NOMO-1 treated with DMSO at 0.1 percent for 48 hours (cell line): ENCODE measurements around the gene CEP162.
"Not testable (repeated sequence)": the region's sequence is repeated elsewhere in the genome, so short reads cannot be mapped to it uniquely, and the experiment has no call there.

ENCODE experiments used
- DNase-seq: peaks from one replicate; lab custom pipeline; 2025; ENCODE audit not compliant: unreplicated experiment; lab: John Stamatoyannopoulos, UW

The CEP162 gene

DNA sequence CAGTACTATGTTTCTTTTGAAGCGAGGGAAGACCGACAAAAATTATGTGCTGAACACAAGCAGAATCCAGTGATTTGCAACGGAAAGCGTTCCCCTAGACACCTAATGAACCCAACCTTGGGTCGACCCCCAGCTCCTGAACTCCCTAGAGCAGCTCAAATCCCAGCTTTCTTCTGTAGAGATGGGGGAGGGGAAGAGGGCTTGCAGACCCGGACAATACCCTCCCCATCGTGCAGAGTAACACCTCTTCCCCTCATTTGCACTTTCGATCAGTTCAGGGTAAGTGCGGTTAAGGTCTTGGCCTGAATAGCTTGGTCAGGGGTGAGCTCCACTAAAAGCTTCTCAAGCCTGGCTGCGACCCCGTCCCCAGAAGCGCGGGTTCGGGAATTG lies 404 bp downstream of the CEP162 start:
- DNase-seq: no peak

DNA sequence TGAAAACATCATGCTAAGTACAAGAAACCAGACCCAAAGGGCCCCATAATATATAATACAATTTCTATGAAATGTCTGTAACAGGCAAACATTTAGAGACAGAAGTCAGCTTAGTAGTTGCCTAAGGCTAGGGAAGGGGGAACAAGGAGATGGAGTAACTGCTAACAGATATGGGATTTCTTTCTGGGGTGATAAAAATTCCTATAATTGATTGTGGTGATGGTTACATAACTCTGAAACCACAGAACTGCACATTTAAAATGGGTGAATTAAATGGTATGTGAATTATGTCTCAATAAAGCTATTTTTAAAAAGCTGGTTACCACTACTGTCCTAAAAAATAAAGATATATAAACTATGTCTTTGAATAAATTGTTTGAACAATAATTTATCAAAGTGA lies 3.2 kb downstream of the CEP162 start:
- DNase-seq: no peak

DNA sequence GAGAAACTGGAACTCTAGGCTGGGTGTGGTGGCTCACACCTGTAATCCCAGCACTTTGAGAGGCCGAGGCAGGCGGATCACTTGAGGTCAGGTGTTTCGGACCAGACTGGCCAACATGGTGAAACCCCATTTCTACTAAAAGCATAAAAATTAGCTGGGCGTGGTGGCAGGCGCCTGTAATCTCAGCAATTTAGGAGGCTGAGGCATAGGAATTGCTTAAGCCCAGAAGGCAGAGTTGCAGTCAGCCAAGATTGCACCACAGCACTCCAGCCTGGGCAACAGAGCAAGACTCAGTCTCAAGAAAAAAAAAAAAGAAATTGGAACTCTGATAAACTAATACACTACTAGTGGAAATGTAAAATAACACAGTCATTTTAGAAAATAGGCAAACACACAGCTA lies 3.8 kb downstream of the CEP162 start:
- DNase-seq: not testable (repeated sequence)

DNA sequence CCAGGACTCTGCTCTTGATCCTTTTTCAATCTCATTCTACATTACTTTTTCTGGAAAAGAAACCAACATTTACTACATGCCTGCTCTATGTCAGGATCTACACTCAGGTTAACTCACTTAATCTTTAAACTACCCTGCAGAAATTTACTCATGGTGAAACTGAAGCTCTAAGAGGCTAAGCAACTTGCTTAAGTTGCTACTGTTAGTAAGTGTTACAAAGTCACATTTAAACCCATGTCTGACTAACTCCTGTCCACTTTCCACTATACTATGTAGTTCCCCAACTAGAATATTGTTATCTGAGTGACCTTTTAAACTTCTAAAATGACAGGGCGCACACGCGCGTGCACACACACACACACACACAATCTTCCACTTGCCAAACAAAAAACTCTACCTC lies 5.0 kb downstream of the CEP162 start:
- no peak for DNase-seq

DNA sequence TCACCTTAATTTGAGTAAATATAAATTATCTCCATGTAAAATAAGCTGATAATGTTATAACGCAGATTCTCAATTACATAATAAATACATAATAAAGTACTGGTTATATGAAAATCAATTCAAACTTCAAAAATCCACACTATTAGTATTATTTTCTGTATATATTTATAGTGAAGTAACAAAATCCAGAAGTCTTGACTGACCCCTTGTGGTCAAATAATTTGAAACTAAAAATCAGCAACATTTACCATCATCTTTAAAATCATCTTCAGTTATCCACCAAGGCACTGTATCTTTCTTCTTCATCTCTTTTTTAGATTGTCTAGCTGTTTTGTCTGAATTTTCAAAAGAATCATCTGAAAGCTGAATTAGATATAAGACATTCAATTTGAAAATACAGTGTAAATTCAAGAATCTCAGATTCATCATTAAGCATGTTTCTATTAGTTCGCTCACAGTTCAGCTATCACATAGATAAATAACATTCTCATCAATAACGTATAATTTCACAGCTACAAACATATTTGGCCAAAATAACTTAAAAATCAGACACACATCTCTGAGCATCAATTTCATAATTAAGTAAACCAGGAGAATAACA lies 6.5 kb downstream of the CEP162 start:
- no peak for DNase-seq

DNA sequence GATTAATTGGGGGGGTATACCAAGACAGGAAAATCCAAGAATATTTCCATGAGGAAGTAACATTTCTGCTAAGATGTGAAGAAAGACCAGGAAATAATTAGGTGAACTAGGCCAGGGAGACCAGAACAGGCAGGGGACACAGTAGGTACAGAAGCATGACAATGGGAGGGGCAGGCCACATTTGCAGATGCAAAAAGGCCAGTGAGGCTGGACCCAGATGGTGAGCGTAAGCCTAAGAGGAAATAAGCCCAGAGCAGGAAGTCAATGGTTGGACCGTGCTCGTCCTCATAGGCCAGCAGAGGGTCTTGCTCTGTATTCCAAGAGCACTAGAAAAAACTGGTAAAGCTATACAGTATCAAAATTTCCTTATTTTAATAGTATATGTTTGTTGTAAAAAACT lies 9.4 kb downstream of the CEP162 start:
- no peak for DNase-seq

DNA sequence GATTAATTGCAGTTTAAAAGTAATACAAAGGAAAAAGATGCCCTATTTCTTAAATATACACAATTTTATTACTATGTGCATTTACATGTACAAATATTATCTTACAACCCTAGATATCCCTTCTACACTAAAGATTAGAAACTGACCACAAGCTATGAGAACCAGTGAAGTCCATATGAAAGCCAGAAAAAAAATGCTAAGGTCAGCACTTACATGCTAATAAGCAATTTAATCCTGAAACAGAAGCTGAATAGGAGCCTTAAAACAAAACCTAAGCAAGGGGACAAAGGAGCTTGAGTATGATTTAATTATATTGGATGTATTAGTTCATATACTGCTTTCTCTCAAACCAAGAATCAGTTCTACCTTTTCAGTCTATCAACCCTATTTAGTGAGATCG lies 14.2 kb downstream of the CEP162 start:
- no peak for DNase-seq

DNA sequence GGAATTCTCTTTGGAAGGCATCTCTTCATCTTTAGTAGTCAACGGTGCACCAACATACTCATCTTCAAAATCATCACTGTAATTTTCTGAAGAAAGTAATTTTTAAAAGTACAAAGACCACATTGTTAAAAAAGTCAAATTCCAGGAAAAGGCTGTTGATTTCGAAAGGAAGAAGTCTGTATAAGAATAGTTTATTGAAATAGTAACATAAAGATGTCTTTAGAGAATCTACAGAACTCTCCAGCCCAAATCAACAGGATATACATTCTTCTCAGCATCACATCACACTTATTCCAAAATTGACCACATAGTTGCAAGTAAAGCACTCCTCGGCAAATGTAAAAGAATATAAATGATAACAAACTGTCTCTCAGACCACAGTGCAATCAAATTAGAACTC lies 23.4 kb downstream of the CEP162 start:
- no peak for DNase-seq

DNA sequence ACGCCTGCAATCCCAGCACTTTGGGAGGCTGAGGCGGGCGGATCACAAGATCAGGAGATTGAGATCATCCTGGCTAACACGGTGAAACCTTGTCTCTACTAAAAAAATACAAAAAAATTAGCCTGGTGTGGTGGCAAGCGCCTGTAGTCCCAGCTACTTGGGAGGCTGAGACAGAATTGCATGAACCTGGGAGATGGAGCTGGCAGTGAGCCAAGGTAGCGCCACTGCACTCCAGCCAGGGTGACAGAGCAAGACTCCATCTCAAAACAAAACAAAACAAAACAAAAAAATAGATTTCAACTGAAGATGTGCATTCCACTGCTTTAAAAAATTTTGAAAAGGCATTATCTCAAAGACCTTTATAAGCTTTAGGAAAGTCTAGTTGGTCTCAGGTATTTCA lies 27.5 kb downstream of the CEP162 start:
- DNase-seq: not testable (repeated sequence)

DNA sequence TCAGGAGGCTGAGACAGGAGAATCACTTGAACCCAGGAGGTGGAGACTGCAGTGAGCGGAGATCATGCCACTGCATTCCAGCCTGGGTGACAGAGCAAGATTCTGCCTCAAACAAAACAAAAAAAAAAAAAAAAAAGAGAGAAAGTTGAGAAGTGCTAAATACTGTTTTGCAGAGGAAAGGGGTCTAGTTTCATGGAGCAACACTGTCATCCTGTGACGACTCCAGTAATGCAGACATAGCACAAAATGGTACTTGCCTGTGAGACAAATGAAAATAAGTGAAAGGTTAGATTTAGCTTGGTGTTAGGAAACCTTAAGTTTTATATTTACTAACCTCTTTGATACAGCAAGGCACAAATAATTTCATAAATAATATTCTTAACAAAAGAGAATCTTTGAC lies 29.7 kb downstream of the CEP162 start:
- DNase-seq: no peak

DNA sequence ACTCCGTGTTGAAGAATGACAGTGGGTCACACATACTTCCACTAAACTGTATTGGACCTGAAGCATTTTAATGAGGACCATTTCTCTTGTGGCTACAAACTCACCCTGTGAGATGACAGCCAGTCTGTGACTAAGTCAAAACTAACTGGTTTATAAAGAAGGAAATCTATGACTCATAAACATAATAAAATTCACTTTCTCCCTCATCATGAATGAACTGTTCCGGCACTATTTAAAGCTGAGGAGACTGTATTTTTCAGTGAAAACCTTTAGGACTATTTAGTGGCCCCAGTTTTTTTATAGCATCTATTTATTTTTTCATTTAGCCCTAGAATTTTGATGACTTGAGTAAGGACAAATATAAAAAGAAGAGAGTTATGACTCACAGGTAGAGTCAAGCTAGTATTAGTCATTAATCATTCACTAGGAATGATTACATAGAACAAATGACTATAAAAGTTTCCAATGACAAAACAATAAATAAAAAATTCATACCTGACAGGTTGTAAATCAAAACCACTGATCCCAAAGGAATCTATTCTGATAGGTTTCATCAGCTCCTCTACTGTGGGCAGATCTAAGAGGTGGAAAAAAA lies 34.2 kb downstream of the CEP162 start:
- no peak for DNase-seq

DNA sequence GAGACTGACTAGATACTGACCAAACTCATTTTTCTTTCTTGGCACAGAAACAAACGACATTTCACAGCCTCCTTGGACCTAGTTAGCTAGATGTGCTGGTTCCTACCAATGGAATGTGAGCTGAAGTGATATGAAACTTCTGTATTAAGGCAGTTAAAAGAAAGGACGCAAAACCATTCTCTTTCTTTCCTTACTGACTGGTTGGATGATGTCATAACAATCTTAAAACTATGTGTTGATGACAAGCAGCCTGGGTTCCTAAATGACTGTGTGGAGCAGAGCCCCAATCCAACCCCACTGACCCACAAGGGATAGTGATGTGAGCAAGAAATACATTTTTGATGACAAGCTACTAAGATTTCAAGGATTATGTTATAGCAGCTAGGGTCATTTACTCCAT lies 35.6 kb downstream of the CEP162 start:
- no peak for DNase-seq

DNA sequence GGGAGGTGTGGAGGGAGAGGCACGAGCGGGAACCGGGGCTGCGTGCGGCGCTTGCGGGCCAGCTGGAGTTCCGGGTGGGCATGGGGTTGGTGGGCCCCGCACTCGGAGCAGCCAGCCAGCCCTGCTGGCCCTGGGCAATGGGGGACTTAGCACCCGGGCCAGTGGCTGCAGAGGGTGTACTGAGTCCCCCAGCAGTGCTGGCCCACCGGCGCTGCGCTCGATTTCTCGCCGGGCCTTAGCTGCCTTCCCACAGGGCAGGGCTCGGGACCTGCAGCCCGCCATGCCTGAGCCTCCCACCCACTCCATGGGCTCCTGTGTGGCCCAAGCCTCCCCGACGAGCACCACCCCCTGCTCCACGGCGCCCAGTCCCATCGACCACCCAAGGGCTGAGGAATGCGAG lies 38.1 kb downstream of the CEP162 start:
- not testable (repeated sequence) for DNase-seq

DNA sequence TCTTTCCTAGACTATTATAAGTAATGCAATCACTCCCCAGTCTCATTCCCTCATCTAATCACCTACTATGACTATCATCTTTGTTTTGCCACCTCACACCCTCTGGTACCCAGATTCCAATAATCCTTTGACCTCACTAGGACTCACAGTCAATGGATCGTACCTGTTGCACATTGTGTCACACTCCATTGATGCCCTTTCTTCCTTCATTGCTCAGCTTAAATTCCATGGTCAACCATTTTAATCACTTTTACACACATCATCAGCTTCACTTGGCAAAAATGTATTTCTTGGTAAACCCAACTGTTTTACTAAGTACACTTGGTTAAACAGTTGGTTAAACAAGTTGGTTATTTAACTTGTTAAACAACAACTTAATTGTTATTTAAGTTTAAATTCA lies 44.0 kb downstream of the CEP162 start:
- no peak for DNase-seq

DNA sequence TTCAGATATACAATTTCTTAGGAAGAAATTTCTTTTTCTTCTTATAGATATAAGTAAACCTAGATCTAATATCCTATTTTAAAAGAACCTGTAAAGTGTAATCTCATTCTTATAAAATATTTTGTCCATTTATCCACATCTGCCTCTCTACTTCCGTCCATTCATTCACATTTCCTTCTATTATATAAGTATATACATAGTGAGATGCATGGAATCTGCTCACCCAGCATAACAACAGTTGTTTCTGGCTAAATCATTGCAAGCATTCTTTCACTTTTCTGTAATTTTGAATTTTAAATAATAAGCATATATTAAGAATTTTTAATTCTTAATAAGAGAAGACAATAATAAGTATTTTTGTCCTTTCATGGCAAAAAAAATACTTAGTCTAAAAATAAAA lies 45.4 kb downstream of the CEP162 start:
- DNase-seq: no peak

DNA sequence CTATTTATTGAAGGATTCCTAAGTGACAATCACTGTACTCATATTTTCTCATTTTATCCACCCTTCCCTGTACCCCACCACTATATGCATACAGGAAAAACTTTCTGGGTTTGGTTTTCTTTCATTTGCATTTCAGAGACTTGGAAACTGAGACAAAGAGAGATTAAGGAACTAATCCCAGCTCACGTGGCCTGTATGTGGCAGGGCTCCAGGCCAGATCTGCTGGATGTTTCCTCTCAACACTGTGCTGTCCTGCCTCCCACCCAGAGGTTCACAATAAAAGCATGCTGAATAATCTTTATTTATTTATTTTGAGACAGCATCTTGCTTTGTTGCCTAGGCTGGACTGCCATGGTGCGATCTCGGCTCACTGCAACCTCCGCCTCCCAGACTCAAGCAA lies 50.2 kb downstream of the CEP162 start:
- no peak for DNase-seq

DNA sequence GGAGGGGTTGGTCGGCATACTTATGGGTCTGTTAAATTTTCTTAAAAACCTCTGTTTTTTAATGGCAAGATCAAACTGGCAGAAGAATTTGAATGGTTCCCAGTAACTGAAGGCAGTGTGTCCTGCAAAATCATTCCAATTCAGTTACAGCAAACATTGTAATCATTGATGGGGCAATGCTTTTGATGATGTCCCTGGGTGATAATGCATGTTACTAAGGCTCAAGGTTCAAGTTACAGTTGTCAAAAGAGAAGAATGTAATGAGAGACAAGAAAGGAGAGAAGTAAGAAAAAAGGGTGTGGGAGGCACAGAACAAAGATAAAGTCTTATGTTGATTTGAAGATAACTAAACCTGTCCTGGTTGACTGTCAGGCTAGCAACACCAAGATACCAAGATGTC lies 54.9 kb downstream of the CEP162 start:
- no peak for DNase-seq

DNA sequence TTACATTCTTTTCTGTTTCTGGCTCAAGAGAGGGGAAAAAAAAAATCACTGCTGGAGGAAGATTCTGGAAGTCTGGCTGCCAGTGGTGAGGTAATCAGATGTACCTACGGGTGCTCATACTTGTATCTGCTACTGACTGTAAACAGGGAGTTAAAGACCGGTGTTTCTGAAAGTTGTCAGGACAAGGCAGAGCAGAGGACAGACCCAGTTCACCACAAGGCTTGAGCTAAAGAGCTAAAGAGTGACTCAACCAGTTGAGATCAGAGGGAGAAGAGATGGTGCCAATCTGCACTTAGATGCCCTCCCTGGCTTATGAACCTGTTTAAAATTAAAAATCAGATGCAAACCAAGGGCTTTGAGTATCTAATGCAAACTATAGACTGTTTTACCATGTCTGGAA lies 55.4 kb downstream of the CEP162 start:
- DNase-seq: no peak

DNA sequence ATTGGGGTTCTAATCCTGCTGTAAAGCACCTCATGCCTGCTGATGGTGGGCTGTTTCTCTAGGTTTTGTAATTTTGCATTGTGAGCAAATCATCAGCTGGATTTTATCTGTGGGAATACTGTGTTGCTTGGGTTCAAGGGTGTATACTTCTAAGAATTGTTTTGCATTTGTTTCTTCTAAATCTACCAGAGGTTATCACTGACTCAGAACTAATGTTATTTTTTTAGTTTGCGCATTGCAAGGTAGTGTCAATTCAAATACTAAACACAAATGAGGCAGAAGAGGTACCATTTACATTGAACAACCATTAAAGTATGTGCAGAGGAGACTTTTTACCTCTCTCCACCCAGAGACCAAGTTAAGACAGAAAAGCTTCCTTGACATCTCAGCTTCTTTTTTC lies 60.0 kb downstream of the CEP162 start:
- no peak for DNase-seq

DNA sequence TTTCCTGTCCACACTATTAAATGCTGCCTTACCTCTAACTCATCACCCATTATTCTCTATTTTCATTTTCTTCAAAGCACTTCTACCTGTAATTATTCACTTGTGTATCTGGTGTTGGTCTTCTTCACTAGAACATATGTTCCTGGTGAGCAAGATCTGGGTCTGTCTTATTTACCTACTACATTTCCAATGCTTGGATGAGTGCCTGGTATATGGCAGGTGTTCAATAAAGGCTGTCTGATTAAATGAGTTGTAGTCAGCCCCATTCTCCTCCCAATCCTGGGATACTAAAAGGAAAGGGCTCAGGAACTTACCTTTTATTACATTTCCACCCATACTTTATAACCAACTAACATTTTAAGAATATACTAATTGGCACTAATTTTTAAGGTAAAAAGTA lies 61.0 kb downstream of the CEP162 start:
- no peak for DNase-seq

DNA sequence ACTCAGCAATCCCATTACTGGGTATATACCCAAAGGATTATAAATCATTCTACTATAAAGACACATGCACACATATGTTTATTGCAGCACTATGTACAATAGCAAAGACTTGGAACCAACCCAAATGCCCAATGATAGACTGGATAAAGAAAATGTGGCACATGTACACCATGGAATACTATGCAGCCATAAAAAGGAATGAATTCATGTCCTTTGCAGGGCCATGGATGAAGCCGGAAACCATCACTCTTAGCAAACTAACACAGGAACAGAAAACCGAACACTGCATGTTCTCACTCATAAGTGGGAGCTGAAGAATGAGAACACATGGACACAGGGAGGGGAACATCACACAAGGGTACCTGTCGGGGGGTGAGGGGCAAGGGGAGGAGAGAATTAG lies 63.1 kb downstream of the CEP162 start:
- DNase-seq: not testable (repeated sequence)

DNA sequence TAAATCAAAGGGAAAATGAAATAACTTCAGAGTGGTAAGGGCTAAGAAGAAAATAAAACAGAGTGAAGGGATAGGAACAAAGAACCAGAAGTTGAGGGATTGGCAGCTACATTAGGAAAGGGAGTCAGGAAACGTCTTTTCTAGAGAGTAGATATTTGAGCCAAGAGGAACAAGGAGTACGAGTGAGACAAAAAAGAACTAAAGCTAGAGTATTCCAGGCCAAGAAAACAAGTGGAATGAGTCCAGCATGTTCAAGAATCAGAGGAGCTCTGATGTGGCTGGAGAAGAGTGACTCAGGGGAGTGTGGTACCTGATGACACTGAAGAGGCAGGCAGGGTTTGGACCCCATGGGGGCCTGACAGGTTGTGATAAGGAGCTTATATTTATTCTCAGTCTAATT lies 66.3 kb downstream of the CEP162 start:
- no peak for DNase-seq

DNA sequence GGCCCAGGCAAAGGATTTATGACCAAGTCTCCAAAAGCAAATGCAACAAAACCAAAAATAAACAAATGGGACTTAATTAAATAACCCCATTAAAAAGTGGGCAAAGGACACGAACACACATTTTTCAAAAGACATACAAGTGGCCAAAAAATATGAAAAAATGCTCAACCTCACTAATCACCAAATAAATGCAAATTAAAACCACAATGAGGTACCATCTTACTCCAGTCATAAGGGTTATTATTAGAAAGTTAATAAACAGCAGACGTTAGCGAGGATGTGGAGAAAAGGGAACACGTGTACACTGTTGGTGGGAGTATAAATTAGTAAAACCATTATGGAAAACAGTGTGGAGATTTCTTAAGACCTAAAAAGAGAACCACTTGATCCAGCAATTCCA lies 71.1 kb downstream of the CEP162 start:
- no peak for DNase-seq
